GM19324 (cell line): ENCODE measurements around the gene SHROOM2.

ENCODE experiments used
- ATAC-seq: cut with Tn5 transposase; IDR thresholded peaks from one replicate; pipeline ENCODE4 v1.9.1; 2021; ENCODE audit warnings: mild to moderate bottlenecking, moderate library complexity; ENCODE audit not compliant: unreplicated experiment, low FRiP score

SHROOM2 gene

DNA sequence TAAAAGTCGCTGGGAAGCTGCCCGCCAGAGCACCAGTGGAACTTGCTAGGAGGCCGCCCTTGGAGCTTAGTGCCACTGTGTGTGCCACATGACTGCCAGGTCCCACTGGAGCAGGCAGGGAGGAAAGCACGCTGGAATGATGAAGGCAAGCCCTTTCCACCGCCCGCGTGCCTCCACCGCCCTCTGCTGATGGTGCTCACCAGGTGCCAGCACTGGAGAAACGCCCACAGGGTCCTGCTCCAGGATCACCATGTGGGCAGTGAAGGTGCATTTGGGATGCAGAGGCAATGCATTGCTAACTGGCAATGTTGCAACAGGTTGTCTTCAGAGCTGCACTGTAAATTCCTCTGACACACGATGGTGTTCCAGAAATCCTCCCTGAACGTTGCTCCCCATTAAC lies 76.3 kb downstream of the SHROOM2 start:
- no peak for ATAC-seq

DNA sequence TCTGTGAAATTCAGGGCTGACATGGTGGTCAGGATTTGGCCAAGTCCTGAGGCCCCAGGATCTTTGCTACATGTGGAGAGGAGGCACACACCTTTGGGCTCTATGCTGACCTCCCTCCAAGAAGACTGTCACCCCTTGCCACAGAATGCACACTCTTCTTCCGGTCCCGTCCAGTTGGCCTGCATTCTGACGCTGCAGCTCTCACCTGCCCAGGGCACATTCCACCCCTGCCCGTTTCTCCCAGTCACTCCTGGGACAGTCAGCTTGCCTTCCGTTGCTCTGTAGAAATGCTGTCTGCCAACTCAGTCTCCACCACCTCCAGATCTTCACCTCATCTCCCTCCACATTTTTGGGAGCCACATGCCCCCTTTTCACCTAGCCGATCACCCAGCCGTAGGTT lies 76.7 kb downstream of the SHROOM2 start:
- no peak for ATAC-seq

DNA sequence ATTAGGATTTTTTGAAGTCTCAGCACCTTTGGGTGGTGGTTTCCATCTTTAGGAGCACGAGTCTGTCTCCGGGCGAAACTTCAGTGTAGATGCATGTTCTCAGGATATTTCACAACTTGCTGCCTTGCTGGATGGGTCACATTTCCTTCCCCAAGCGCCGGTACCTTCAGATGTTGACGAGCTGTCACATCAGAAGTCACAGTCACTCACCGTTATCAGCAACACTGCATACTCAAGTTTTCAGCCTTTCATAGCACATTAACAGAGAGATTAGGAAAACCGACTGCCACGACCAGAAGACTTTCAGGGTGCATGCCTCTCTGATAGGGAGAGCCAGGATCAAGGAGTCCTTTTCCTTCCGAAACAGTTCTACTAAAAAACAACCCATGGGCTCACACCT lies 77.8 kb downstream of the SHROOM2 start:
- ATAC-seq, result no peak

DNA sequence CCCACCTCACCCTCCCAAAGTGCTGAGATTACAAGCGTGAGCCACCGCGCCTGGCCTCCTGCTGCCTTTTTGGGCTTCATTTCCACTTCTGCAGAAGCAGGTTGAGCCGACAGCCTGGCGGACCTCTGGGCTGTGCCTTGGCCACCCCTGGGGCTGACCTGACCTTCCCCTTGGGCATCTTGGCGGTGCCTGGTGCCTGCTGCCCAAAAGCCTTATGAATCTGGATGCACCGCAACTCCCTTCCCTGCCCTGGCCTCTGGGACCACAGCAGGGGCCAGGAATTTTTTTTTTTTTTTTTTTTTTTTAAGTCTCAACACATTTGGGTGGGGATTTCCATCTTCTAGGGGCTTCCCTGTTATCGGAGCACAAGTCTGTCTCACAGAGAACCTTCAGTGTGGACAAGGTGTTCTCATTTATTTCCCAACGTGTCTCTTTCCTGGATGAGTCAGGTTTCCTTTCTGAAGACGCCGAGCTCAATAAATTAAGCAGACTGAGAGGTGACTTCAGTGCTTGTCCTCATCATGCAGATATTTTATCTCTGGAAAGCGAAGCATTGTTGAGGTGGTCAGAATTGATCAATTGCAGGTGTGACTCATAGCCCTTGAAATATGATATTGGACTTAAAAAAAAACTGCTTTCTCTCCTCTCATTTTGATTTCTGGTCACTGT lies 79.7 kb downstream of the SHROOM2 start:
- ATAC-seq, result no peak

DNA sequence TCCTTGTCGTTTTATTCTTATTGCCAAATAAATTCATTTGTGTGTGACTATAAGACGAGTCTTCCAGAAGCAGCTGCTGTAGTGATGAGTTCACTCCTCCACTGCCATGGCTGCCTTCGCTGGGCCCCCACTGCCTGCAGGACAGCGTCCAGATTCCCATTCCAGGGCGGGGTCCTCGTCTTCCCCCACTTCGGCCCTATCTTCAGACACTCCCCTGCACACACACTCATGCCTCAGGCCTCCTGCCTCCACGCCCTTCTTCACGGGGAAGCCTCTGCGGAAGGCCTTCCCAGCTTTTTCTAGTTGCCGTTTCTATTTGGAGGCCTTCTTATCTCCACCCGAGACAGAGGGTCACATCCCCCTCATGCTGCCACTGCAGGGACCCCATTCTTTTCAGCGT lies 80.4 kb downstream of the SHROOM2 start:
- ATAC-seq, result no peak

DNA sequence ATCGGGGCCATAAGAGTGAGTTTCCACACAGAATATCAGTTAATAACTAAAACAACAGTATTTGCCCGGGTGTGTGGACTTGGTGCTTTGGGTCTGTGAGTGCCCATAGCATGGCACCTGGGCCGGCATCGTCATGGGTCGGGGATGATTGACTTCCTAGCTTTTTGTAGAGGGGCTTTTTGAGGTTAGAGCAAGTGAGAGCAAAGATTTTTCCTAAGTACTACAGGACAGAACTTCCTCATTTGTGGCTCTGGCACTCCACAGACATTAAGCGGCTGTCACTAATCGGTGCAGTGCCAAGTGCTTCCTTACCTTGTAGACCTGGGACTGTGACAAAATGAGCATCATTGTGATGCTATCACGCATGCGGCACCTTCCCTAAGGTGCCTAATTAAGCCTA lies 81.0 kb downstream of the SHROOM2 start:
- no peak for ATAC-seq

DNA sequence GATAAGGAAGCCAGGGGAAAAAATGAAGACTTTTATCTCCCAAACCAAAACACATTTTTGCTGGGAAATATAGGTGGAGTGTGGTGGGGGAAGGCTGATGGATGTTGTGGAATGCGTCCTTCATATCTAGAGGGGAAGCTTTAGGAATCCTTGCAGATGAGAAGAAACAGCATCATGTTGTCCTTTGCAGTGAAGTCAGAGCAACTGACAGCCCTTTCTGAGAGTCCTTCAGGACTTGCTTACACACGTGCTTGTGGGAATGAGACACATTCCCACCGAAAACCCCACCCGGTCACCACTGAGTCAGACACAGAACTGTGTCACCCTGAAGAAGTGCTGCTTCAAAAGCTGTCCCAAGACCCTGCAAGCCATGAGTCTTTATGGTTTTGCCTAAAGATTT lies 81.5 kb downstream of the SHROOM2 start:
- ATAC-seq, result no peak

DNA sequence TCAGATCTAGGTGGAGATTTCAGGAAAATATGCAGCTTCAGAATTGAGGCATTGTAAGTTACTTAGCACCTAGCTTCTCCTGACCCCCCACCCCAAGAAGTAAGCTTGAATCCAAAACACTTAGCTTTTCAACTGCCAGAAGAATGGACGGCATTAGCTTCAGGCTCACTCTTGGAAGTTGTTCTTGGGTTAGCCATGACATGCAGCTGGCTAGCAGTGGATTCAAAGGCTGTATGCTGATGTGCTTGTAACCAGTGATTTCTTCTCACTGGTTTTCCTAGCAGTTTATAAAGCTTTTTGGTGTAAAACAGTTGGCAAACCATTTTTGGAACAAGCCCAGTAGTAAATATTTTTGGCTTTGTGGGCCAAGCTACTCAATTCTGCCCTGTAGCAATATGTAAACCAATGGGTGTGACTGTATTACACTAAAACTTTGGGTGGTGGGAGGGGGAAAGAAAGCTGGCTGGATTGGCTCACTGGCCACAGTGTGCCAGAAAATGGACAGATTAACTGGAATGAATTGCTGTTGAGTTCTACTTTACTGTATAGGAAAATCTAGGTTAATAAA lies 85.6 kb downstream of the SHROOM2 start:
- ATAC-seq, result no peak

DNA sequence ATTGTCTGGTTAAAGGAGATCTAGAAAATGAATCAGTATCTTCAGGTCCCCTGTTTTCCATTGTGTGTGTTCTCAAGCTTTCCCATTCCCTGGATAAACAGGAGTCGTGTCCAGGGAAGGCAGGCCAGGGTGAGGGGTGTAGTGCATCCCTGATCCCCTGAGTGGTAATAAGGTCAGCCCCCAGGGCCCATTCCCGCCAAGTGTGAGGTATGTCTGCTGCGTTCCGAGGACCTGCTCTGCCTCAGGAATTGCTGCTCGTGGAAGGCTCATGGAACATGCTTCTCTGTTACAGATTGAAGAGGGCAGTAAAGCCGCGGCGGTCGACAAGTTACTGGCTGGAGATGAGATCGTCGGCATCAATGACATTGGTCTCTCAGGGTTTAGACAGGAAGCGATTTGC lies 87.1 kb downstream of the SHROOM2 start:
- no peak for ATAC-seq

DNA sequence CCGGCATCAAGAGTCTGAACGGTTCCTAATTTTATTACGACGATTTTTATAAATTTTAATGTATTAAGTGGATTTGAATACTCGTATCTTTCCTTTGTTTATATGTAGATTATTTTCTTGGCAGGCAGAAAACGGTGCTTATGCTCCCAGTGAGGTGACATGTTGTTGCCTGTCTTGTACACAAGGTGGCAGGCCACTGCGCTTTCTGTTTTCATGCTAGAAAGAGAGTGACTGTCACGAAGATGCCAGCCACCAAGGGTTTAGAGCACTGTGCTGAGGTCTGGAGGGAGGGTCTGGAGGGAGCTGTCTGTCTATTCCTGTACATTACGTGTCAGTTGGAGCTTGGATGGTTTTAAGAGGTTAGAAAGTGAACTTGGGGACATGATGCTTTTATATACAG lies 87.7 kb downstream of the SHROOM2 start:
- no peak for ATAC-seq

DNA sequence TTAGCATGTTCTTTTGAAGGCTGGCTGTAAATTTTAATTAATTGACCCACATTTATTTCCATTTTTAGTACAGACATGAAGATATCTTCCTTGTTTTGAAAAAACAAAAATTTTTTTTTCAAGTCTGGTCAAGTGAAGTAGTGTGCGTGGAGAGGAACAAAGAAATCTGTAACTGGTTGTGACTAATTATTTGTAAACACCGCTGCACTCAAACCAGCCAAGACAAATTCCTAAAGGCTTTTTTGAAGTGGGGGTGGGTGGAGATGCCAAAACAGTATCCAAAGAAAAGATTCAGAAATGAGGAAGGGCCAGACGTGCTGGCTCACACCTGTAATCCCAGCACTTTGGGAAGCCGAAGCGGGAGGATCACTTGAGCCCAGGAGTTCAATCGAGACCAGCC lies 88.3 kb downstream of the SHROOM2 start:
- no peak for ATAC-seq

DNA sequence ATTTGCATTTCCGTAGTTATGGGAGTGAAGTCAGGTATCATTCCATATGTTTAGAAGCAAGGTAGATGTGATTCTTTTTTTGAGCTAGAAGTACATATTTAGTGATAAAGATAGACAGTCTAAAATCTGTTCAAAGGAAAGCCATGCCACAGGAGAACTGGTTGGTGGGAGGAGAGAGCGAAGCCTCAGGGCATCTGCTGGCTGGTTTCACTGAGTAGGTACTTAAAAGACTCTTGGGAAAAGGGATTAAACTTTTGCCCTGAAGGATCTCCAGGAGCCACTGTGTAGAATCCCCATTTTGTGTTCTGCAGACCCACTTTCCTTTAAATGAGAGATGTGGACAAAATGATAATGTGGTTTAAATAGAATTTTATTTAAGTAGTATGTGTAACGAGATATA lies 89.6 kb downstream of the SHROOM2 start:
- ATAC-seq, result no peak

DNA sequence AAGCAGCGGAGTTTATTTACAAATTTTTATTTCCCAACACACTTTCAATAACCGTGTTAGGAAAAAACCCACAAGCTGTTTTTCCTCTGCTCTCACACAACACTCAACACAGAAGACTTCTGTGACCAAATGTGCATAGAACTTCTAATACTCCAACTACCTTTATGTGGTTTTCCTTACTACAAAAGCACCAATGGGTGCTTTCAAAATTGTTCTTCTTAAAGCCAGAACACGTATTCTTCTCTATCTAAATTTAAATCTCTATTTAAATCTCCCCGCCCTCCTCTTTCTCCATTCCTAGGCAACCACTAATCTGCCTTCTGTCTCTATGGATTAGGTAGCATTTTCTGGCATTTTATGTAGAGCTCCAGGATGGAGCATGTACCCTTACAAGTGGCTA lies 90.0 kb downstream of the SHROOM2 start:
- no peak for ATAC-seq

DNA sequence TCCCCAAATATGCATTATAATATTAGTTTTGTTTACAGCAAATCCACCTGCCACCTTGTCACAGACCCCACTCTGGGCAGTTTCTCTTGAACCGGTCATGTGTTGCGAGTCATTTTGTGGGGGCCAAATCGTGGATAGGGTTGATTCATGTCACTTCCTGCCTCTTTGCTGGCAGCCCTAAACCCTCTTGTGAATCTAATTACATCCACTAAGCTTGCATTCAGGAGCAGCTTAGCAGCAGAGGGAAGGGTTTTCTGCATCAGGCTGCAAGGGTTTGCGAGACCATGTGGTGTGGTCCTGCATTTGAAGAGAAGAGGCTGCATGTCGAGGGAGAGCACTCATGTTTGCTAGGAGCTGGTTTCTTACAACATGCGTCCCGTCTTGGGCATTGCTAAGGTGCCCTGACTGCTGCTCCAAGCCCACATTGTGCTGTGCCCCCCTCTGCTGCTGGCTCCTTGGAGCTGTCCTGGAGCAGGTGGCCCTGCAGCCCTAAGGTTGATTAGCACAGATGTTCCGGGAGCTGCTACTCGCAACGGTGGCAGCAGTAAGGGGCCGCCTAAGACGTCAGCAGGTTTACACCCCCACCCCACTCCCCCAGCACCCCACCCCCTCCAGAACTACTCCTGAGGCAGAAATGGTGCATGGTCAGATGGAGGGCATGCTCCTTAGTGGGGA lies 92.1 kb downstream of the SHROOM2 start:
- no peak for ATAC-seq

DNA sequence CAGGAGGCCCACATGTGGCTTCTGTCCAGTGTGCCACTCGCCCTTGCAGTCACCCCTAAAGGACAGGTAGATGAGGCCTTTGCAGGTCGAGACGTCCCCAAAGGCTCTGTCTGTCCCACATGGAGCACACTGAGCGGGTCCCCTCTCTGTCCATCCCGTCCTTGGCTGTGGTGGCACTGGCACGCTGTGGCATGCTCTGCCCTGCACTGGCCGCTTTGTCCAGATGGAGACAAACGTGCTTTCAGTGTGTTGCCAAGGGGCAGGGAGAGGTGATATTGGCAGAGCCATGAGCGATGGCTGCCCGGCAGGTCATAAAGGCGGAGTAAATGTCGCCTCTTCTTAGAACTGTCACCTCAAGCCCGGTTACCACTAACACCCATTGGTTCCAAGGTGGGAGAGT lies 94.0 kb downstream of the SHROOM2 start:
- no peak for ATAC-seq

DNA sequence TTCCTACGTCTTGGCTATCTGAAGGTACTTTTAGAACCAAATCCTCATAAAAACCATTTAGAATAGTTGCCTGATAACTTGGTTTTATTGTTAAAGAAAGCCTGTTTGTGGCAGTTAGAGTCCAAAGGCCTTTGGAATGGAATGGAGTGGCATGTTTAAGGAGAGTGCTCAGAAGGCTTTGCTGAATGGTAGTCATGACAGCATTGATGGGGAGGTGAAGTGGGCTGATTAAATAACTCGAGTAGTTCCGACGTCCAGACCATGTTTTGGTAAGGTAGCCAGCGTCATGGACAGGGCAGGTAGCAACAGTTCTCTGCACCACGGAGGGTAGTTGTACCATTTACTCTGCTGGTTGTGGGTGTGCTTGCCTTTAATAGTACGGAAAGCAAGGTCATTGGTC lies 94.6 kb downstream of the SHROOM2 start:
- ATAC-seq, result no peak

DNA sequence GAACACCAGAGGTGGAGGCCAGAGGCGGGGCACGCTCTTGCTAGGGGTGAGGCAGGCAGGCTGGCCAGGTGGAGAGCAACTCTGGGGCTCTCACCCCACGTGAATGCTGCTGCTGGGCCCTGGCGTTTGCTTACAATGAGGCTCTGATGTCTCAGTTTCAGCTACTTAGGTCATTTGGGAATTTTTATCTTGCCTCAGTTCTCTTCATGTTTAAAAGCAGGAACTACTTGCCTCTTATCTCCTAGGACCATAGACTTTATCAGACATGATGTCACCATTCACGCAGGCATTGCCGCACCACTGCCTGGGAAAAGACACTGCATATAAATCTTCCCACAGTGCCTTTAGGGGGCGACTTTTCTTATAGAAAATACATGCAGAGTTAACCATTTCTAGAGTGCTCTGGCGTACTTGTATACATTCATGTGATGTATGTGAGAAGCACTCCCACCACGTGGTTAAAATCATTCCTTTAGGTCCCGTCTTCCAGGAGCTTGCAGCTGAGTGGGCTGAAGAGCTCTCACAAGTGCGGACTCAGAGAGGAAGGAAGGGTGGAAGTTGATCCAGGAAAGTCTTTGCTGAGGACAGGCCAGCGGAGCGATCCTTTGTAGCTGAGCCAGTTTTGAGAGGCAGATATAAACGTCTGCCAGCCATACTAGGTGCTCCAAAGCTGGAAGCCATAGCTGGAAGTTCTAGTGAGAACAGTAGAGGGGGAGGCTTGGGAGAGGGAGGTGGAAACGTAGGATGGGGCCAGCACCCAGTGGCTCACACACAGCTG lies 96.6 kb downstream of the SHROOM2 start:
- ATAC-seq, result no peak

DNA sequence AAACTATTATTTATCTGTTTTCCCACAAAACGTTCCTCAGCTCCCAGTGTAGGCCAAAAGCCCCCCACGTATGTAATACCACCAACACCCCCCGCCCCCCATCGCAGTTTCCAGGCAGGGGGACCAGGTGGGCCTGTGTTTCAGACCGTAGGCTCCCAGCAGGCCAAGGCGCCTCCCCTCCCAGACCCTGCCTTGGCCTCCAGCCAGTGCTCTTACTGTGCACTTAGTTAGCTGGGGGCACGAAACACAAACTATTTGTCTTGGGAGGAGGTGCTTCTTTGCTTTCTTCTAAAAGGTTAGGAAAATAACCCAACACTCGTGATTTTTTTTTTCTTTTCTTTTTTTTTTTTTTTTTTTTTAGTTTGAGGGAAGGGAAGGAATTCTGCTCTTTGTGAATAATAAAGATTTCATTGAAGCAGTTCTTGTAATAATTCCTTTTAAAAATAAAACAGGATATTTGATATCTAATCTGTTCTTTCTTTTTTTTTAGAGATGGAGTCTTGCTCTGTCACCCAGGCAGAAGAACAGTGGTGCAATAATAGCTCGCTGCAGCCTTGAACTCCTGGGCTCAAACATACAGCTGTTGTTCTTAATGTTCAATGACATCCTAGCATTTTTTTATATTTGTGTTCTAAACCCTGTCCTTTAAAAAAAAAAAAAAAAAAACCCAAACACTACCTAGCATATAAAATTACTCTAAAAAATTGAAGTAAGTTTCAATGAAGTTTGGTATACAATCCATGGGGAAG lies 98.0 kb downstream of the SHROOM2 start:
- ATAC-seq, result no peak

DNA sequence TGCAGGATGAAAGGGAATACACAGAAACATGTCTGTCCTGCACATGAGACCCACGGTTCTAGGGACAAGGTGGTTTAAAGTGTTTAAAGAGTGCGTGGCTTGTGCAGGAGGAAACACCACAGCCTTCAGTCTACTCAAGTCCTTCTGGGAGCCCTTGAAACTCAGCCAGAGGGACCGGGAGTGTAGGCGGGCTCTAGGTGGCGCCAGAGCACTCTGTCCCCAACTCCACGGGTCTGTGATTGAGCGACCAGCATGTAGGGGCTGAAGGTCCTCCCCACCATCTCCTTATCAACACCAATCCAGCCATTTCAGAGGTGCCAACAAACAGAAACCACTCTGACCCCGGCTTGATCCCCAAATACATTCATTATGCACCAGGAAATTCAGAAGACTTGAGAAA lies 98.9 kb downstream of the SHROOM2 start:
- peak; percentile 73 for ATAC-seq

DNA sequence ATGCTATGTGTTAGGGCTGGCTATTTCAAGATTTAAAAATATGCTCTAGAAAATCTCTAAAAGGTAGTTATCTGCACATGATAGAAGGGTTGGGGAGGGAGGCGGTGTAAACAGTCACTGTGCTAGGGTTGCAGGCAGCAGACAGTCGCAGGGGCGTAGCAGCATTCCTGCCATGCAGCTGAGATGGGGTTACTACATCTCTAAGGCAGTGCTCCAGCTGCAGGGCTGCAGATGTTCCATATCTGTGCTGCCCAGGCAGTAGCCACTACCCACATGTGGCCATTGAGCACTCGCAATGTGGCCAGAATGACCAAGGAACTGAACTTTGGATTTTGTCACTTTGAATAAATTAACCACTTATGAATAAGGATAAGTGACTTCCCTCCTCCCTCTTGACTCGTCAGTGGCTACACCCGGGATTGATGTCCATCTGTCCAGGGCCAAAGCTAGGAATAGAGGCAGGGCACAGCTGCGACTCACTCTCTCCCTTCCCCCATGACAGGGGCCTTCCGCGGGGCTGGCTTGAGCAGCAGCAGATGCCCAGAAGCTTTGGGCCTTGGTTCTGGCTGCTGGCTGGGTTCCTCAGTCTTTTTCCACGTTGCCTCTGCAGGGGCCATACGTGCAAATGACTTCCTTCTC lies 101.5 kb downstream of the SHROOM2 start:
- ATAC-seq, result no peak
